ENCODE measurements around the gene ADH1C. TPM values are rescaled to one million over a fixed set of nuclear protein-coding genes. Genes with fewer than 3 reads are reported as not detected.

ADH1C gene
- total and polyA plus RNA-seq, 9 of the 15 experiments (the other 6 are each of a cell fraction or from before 2014, with no cell fraction given): 0.40 TPM; not detected in 8

DNA sequence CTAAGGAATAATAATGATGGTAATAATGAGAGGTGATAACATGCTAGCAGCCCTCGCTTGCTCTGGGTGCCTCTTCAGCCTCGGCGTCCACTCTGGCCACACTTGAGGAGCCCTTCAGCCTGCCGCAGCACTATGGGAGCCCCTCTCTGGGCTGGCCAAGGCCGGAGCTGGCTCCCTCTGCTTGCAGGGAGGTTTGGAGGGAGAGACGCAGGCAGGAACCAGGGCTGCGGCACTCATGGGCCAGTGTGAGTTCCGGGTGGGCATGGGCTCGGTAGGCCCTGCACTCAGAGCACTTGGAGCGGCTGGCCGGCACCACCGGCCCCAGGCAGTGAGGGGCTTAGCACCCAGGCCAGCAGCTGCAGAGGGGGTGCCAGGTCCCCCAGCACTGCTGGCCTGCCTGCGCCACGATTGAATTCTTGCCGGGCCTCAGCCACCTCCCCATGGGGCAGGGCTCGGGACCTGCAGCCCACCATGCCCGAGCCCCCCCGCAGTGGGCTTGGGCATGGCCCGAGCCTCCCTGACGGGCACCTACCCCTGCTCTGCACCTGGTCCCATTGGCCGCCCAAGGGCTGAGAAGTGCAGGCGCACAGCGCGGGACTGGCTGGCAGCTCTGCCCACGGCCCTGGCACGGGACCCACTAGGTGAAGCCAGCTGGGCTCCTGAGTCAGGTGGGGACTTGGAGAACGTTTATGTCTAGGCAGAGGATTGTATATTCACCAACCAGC lies 7.1 kb upstream of the ADH1C start (continued):
- TF ChIP-seq CEBPG (CRISPR knock-in tag; IDR thresholded peaks at IDR 0.05): no peak
- TF ChIP-seq CEBPG (tag; conservative IDR thresholded peaks at IDR 0.05 in 1 of 2, IDR thresholded peaks at IDR 0.05 in 1 of 2): no peak
- TF ChIP-seq EWSR1 (IDR thresholded peaks at IDR 0.05; ENCODE audit: borderline replicate concordance, low read depth, partially characterized antibody): no peak
- TF ChIP-seq, protein P1, sequence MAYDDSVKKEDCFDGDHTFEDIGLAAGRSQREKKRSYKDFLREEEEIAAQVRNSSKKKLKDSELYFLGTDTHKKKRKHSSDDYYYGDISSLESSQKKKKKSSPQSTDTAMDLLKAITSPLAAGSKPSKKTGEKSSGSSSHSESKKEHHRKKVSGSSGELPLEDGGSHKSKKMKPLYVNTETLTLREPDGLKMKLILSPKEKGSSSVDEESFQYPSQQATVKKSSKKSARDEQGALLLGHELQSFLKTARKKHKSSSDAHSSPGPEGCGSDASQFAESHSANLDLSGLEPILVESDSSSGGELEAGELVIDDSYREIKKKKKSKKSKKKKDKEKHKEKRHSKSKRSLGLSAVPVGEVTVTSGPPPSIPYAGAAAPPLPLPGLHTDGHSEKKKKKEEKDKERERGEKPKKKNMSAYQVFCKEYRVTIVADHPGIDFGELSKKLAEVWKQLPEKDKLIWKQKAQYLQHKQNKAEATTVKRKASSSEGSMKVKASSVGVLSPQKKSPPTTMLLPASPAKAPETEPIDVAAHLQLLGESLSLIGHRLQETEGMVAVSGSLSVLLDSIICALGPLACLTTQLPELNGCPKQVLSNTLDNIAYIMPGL (CRISPR knock-in tag; IDR thresholded peaks at IDR 0.05): no peak

DNA sequence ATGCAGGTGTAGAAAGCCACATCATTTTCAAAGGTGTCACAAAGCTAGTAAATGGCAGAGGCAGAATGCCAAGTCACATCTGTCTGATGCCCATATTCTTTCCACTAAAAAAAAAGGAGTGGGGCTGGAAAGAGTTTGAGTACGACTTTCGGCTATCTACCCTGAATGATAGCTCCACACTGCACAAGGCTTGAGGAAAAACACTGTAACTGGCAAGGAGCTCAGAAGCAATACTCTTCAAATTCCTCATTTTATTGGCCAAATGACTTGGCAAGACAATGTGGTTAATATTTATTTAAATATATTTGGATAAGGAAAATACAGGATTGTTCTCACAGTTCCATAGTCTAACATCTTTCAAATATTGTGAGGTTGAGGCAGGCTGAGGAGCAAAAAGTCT lies 5.4 kb upstream of the ADH1C start:
- 0% methylated on average over 2 of the region's 2 CpGs for WGBS (ENCODE audit: insufficient coverage, low coverage, missing lambda C conversion rate)
- no peak for ATAC-seq

More for the DNA sequence above, 5.4 kb upstream of the ADH1C start:
- Histone ChIP-seq H3K27ac (ENCODE audit: extremely low read depth, low read depth, low read length) (no peak overlapping the region), H3K9ac (ENCODE audit: insufficient read depth in 1 of 2, low read depth in 2 of 2, low read length in 2 of 2) (no peak overlapping the region), H3K4me2 (ENCODE audit: insufficient read depth, low read length) (no peak overlapping the region), H4K20me1 (replicated peaks; ENCODE audit: control insufficient read depth, insufficient read depth, low read length) (no peaks in the 10 kb centered on the region), H3K9me1 (ENCODE audit: control insufficient read depth, insufficient read depth, low read length) (no peaks in the 10 kb centered on the region), H2AFZ (ENCODE audit: low read depth, low read length) (no peak overlapping the region), H3K36me3 (ENCODE audit: control insufficient read depth, insufficient read depth, low read length) (no peaks in the 10 kb centered on the region), H3K4me3 (no peak overlapping the region), H3K27me3 (ENCODE audit: control insufficient read depth in 2 of 2, insufficient read depth in 2 of 2, low read length in 2 of 2) (no peaks in the 10 kb centered on the region), H3K79me2 (ENCODE audit: control insufficient read depth, insufficient read depth, low read length) (no peaks in the 10 kb centered on the region), H3K9me3 (replicated peaks; ENCODE audit: control insufficient read depth, insufficient read depth, low read depth, low read length) (no peaks in the 10 kb centered on the region), H3K4me1 (replicated peaks in 1 of 2; ENCODE audit: control insufficient read depth in 2 of 2, insufficient read depth in 2 of 2, low read length in 2 of 2) (no peaks in the 10 kb centered on the region)
- FAIRE-seq (no peak), DNase-seq (ENCODE audit: extremely low read depth in 1 of 4, low spot score in 3 of 4) (no peak)
- ChIA-PET POLR2A (no interaction called here), CTCF (ENCODE audit: low intra/inter-chr PET ratio) (no interaction called here)
- intact Hi-C loops (cut with micrococcal nuclease) (no loop called here), in situ Hi-C loops (cut with MboI) (no loop called here)
- TF ChIP-seq, protein P2, sequence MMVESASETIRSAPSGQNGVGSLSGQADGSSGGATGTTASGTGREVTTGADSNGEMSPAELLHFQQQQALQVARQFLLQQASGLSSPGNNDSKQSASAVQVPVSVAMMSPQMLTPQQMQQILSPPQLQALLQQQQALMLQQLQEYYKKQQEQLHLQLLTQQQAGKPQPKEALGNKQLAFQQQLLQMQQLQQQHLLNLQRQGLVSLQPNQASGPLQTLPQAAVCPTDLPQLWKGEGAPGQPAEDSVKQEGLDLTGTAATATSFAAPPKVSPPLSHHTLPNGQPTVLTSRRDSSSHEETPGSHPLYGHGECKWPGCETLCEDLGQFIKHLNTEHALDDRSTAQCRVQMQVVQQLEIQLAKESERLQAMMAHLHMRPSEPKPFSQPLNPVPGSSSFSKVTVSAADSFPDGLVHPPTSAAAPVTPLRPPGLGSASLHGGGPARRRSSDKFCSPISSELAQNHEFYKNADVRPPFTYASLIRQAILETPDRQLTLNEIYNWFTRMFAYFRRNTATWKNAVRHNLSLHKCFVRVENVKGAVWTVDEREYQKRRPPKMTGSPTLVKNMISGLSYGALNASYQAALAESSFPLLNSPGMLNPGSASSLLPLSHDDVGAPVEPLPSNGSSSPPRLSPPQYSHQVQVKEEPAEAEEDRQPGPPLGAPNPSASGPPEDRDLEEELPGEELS (CRISPR knock-in tag; IDR thresholded peaks at IDR 0.05; ENCODE audit: borderline replicate concordance): no peak
- TF ChIP-seq ZNF274 (IDR thresholded peaks at IDR 0.05; ENCODE audit: borderline replicate concordance, low read depth, low read length): no peak
- TF ChIP-seq, protein P3, sequence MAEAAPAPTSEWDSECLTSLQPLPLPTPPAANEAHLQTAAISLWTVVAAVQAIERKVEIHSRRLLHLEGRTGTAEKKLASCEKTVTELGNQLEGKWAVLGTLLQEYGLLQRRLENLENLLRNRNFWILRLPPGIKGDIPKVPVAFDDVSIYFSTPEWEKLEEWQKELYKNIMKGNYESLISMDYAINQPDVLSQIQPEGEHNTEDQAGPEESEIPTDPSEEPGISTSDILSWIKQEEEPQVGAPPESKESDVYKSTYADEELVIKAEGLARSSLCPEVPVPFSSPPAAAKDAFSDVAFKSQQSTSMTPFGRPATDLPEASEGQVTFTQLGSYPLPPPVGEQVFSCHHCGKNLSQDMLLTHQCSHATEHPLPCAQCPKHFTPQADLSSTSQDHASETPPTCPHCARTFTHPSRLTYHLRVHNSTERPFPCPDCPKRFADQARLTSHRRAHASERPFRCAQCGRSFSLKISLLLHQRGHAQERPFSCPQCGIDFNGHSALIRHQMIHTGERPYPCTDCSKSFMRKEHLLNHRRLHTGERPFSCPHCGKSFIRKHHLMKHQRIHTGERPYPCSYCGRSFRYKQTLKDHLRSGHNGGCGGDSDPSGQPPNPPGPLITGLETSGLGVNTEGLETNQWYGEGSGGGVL (CRISPR knock-in tag; IDR thresholded peaks at IDR 0.05): no peak
- BruUV-seq (replicated peaks): no TSS peak
